GM12878 (cell line): ENCODE results near the gene ARHGAP26. TPM values are rescaled to one million over a fixed set of nuclear protein-coding genes. Genes with fewer than 3 reads are reported as not detected.

Experiments
- ATAC-seq: fragments of 200-7000 bp; cut with Tn5 transposase; 3 replicates; pipeline ENCODE4 v1.9.1; 2020; ENCODE audit warnings: mild to moderate bottlenecking, moderate library complexity
- BruUV-seq: library from RNA; stranded (reverse); fragments of 400-500 nt; replicated peaks from 2 replicates; lab custom pipeline; 2021; lab: Mats Ljungman, UMichigan
- CTCF ChIA-PET: fragments of 300-600 bp; sonication (Branson Sonifier 250); formaldehyde crosslinking; extraction: SDS; loops from one replicate; lab custom pipeline; 2021; ENCODE audit warnings: inconsistent platforms; lab: Yijun Ruan, JAX
- POLR2A ChIA-PET: fragments of 350-600 bp; formaldehyde crosslinking; extraction: SDS; loops from one replicate; lab custom pipeline; 2021; ENCODE audit warnings: inconsistent platforms; lab: Charles Lee
- RAD21 ChIA-PET: fragments of 300-600 bp; sonication (Branson Sonifier 250); formaldehyde crosslinking; loops from one replicate; lab custom pipeline; 2023; ENCODE audit warnings: antibody characterized with exemption; ENCODE audit not compliant: unreplicated experiment; lab: Charles Lee
- SMC1A ChIA-PET: fragments of 300-600 bp; sonication (Branson Sonifier 250); formaldehyde crosslinking; loops from one replicate; lab custom pipeline; 2023; ENCODE audit not compliant: unreplicated experiment, uncharacterized antibody; lab: Charles Lee
- DNase-seq: peaks from one replicate; pipeline ENCODE4 v3.0.0-alpha.2; 2011; ENCODE audit warnings: low read depth, low spot score
- FAIRE-seq: peaks from 3 replicates; lab custom pipeline; 2011; peaks lifted over from hg19 to GRCh38; lab: Jason Lieb, UNC
- H2AFZ ChIP-seq: 2 replicates; pipeline ENCODE4 v1.6.0; 2011; ENCODE audit warnings: low read depth, low read length, control low read depth; ENCODE audit not compliant: control insufficient read depth
- H3K27ac ChIP-seq: 2 replicates; pipeline ENCODE4 v1.5.1; 2011; ENCODE audit warnings: control low read depth; ENCODE audit not compliant: control insufficient read depth, insufficient read depth
- H3K27me3 ChIP-seq, 2 experiments: replicated peaks in 1 of 2; 2 replicates each; pipeline versions ENCODE4 v1.6.0 to v1.6.1; 2011; ENCODE audit warnings: low read length in 1 of 2; ENCODE audit not compliant: control insufficient read depth in 2 of 2, insufficient read depth in 2 of 2
- H3K36me3 ChIP-seq, 2 experiments: 2 replicates each; pipeline ENCODE4 v1.5.1; 2011; ENCODE audit warnings: low read length in 1 of 2; ENCODE audit not compliant: control insufficient read depth in 2 of 2, insufficient read depth in 2 of 2
- H3K4me1 ChIP-seq: 2 replicates; pipeline ENCODE4 v1.6.1; 2011; ENCODE audit warnings: mild to moderate bottlenecking, low read length, moderate library complexity, mixed read lengths; ENCODE audit not compliant: control insufficient read depth, insufficient read depth
- H3K4me2 ChIP-seq: 2 replicates; pipeline ENCODE4 v1.6.0; 2011; ENCODE audit warnings: control low read depth; ENCODE audit not compliant: control insufficient read depth, insufficient read depth
- H3K4me3 ChIP-seq: fragments of 200-600 bp; sonication (generic); 2 replicates; pipeline ENCODE4 v1.5.1; 2016
- H3K79me2 ChIP-seq: 2 replicates; pipeline ENCODE4 v1.6.0; 2011; ENCODE audit warnings: low read length; ENCODE audit not compliant: control insufficient read depth, insufficient read depth
- H3K9ac ChIP-seq: 2 replicates; pipeline ENCODE4 v1.8.0; 2011; ENCODE audit warnings: low read length, control low read depth, mixed read lengths; ENCODE audit not compliant: control insufficient read depth, insufficient read depth
- H3K9me3 ChIP-seq: replicated peaks from 3 replicates; pipeline ENCODE4 v1.5.1; 2011; ENCODE audit warnings: mild to moderate bottlenecking, low read length; ENCODE audit not compliant: control insufficient read depth, insufficient read depth
- H4K20me1 ChIP-seq: 2 replicates; pipeline ENCODE4 v1.6.0; 2011; ENCODE audit not compliant: control insufficient read depth, insufficient read depth
- ASH2L ChIP-seq: fragments of 300-600, 200-600 bp; sonication (generic); IDR thresholded peaks from 2 replicates; pipeline ENCODE4 v1.6.1; 2017; ENCODE audit warnings: low read depth, mild to moderate bottlenecking, borderline replicate concordance
- CHD1 ChIP-seq: IDR thresholded peaks from 2 replicates; pipeline ENCODE4 v1.6.1; 2012; ENCODE audit warnings: low read depth, low read length, improper control_type of control experiment
- CREB1 ChIP-seq: IDR thresholded peaks from 2 replicates; pipeline ENCODE4 v1.6.1; 2012; ENCODE audit warnings: low read depth, mild to moderate bottlenecking, inconsistent platforms
- CTCF ChIP-seq, 3 experiments: IDR thresholded peaks in 2 of 3; conservative IDR thresholded peaks in 1 of 3; 2 replicates each; pipeline ENCODE4 v1.5.1; 2011; ENCODE audit warnings: low read depth in 3 of 3, low read length in 3 of 3, mild to moderate bottlenecking in 3 of 3, control low read depth in 2 of 3, moderate library complexity in 2 of 3, inconsistent platforms in 1 of 3, mixed read lengths in 1 of 3; ENCODE audit not compliant: control insufficient read depth in 2 of 3, insufficient read depth in 1 of 3; ENCODE audit errors: extremely low read depth in 1 of 3
- EZH2 ChIP-seq: IDR thresholded peaks from 2 replicates; pipeline ENCODE4 v1.6.1; 2012; ENCODE audit warnings: low read depth, mild to moderate bottlenecking, control low read depth, inconsistent platforms, low read length, borderline replicate concordance; ENCODE audit not compliant: control insufficient read depth
- FOS ChIP-seq: IDR thresholded peaks from 3 replicates; pipeline ENCODE4 v1.6.1; 2011; ENCODE audit warnings: borderline replicate concordance; ENCODE audit not compliant: insufficient read length; ENCODE audit errors: extremely low read depth
- JUNB ChIP-seq: IDR thresholded peaks from 2 replicates; pipeline ENCODE4 v1.6.1; 2016; ENCODE audit warnings: antibody characterized with exemption, mild to moderate bottlenecking
- JUND ChIP-seq: IDR thresholded peaks from 2 replicates; pipeline ENCODE4 v1.6.1; 2012; ENCODE audit warnings: low read depth, mild to moderate bottlenecking, low read length, improper control_type of control experiment, moderate library complexity
- NR2C2 ChIP-seq: IDR thresholded peaks from 2 replicates; pipeline ENCODE4 v1.6.1; 2011; ENCODE audit warnings: borderline replicate concordance, low read depth; ENCODE audit not compliant: control insufficient read depth, insufficient read length
- NR2F1 ChIP-seq: fragments of 450-650 bp; conservative IDR thresholded peaks from 2 replicates; pipeline ENCODE4 v1.6.1; 2017; ENCODE audit warnings: mild to moderate bottlenecking
- RAD21 ChIP-seq: IDR thresholded peaks from 2 replicates; pipeline ENCODE4 v1.6.1; 2011; ENCODE audit warnings: mild to moderate bottlenecking, low read depth, low read length, moderate library complexity; ENCODE audit not compliant: insufficient read depth
- RELB ChIP-seq: fragments of 450-650 bp; IDR thresholded peaks from 2 replicates; pipeline ENCODE4 v1.6.1; 2017; ENCODE audit warnings: low read depth, mild to moderate bottlenecking, moderate library complexity
- SMC3 ChIP-seq: IDR thresholded peaks from 2 replicates; pipeline ENCODE4 v1.6.1; 2011; ENCODE audit warnings: low read length, improper control_type of control experiment, borderline replicate concordance
- STAT1 ChIP-seq: fragments of 450-650 bp; conservative IDR thresholded peaks from 2 replicates; pipeline ENCODE4 v1.6.1; 2014; ENCODE audit warnings: antibody characterized with exemption, mild to moderate bottlenecking
- ZNF207 ChIP-seq: fragments of 450-650 bp; IDR thresholded peaks from 2 replicates; pipeline ENCODE4 v1.6.1; 2014; ENCODE audit warnings: antibody characterized with exemption, mild to moderate bottlenecking, borderline replicate concordance
- WGBS: methylation state at CpG from one replicate; pipeline ENCODE4 v1.1.6; 2016; ENCODE audit warnings: low lambda C conversion rate; ENCODE audit not compliant: insufficient replicate concordance, insufficient coverage; ENCODE audit errors: missing lambda C conversion rate; 5-methylcytosine and 5-hydroxymethylcytosine counted together
- in situ Hi-C: fragments of 300-500 bp; cut with MboI; formaldehyde crosslinking; loops from 9 replicates; pipeline ENCODE4 v1.14.3; 2018; ENCODE audit warnings: mixed read lengths
- intact Hi-C: fragments of 100-400 bp; cut with micrococcal nuclease; formaldehyde crosslinking; loops from one replicate; pipeline ENCODE4 v1.14.2; 2022; ENCODE audit not compliant: unreplicated experiment
- polyA plus RNA-seq, 11 experiments: library from polyadenylated mRNA; depleted of rRNA in 4 of 11; unstranded in 6 of 11; stranded (reverse) in 5 of 11; fragments of >200 nt; fragmentation: Nextera tagmentation in 4 of 11; fragmentation: Illumina TruSeq in 1 of 11; extraction: Ambion mirVana in 4 of 11; extraction: Trizol in 1 of 11; gene quantifications; 1 replicate in 1 of 11; 2 replicates in 10 of 11; pipeline versions ENCODE4 v1.2.1 to v1.2.3, GENCODE V29; 2011 to 2016; ENCODE audit warnings: inconsistent platforms in 2 of 11, missing spikeins in 2 of 11, low read depth in 1 of 11
- total RNA-seq, 4 experiments: library from RNA; depleted of rRNA in 3 of 4; stranded (reverse); fragments of >200 nt in 3 of 4; fragmentation: Illumina TruSeq in 1 of 4; extraction: Trizol in 1 of 4; gene quantifications; 2 replicates each; pipeline versions ENCODE4 v1.2.1 to v1.2.3, GENCODE V29; 2013 to 2021

ARHGAP26 gene
- total and polyA plus RNA-seq, 10 of the 15 experiments (the other 5 are each of a cell fraction or from before 2014, with no cell fraction given) = 9.4 to 41.5 (median 19.3) TPM

- 45% methylated on average over 9 of the region's 9 CpGs for WGBS
- in situ Hi-C loops = loop anchor here (10.0 kb wide), 1 partner anchor 734 kb away; no protein-coding TSS in a partner anchor
- RAD21 ChIA-PET = interaction anchor here (0.6 to 2.1 kb wide), 21 partner anchors 9 to 1296 kb away, joined by 3 to 24 read pairs (median 3); no protein-coding TSS in a partner anchor
- no peak overlapping the region for H3K4me2 ChIP-seq
- no peak for TF ChIP-seq FOS
- no peak for TF ChIP-seq JUND
- TF ChIP-seq CHD1 = no peak
- no peak for TF ChIP-seq JUNB
- no peak for TF ChIP-seq ZNF207
- no peak for TF ChIP-seq NR2F1
- no peak for TF ChIP-seq ASH2L
- TF ChIP-seq CTCF (IDR thresholded peaks at IDR 0.05 in 2 of 3, conservative IDR thresholded peaks at IDR 0.05 in 1 of 3; ENCODE audit: control insufficient read depth in 2 of 3, extremely low read depth in 1 of 3, insufficient read depth in 1 of 3, low read depth in 3 of 3, low read length in 3 of 3) = peak; percentile 60 to 69 (median 69)
- TF ChIP-seq NR2C2 = no peak
- peak; percentile 71 for TF ChIP-seq RAD21
- TF ChIP-seq STAT1 = no peak
- TF ChIP-seq CREB1 = no peak
- no peak for TF ChIP-seq EZH2
- TF ChIP-seq RELB = no peak
- peak; percentile 69 for TF ChIP-seq SMC3
- TF ChIP-seq, all 136 proteins: peak for 3
- H3K79me2 ChIP-seq = no peaks in the 10 kb centered on the region
- no peaks in the 10 kb centered on the region for H3K4me1 ChIP-seq
- ChIA-PET CTCF (interaction anchor here (0.6 to 4.4 kb wide), 68 partner anchors 9 to 1499 kb away, joined by 3 to 80 read pairs (median 3); partner anchors contain the start of gene ARHGAP26), SMC1A (interaction anchor here (0.6 to 2.2 kb wide), 23 partner anchors 9 to 1302 kb away, joined by 3 to 12 read pairs (median 4); no protein-coding TSS in a partner anchor), POLR2A (interaction anchor here (0.5 kb wide), 1 partner anchor 199 kb away, joined by 3 read pairs; no protein-coding TSS in a partner anchor)
- intact Hi-C loops = loop anchor here (1.0 to 5.0 kb wide), 3 partner anchors 175 to 276 kb away; no protein-coding TSS in a partner anchor
- no peaks in the 10 kb centered on the region for H3K36me3 ChIP-seq
- no peaks in the 10 kb centered on the region for H3K27me3 ChIP-seq
- no peaks in the 10 kb centered on the region for H3K9me3 ChIP-seq
- no peak overlapping the region for H3K4me3 ChIP-seq
- no peak overlapping the region for H2AFZ ChIP-seq
- peak; percentile 82 for FAIRE-seq
- H4K20me1 ChIP-seq = no peaks in the 10 kb centered on the region
- no TSS peak for BruUV-seq
- ATAC-seq = peak; percentile 70
- H3K9ac ChIP-seq = no peak overlapping the region
- no peak for DNase-seq
- no peak overlapping the region for H3K27ac ChIP-seq
Observed at GRCh38 chr5:142888469-142889085, 118.4 kb downstream of the ARHGAP26 start.
